GM19035 (cell line): Measurements from ENCODE around the gene PIGM.

ENCODE experiments used
- ATAC-seq: cut with Tn5 transposase; IDR thresholded peaks from one replicate; pipeline ENCODE4 v1.9.1; 2021; ENCODE audit not compliant: unreplicated experiment

Gene PIGM

GRCh38 chr1:159990005-159990404, 41.8 kb downstream of the PIGM start:
- ATAC-seq = no peak

GRCh38 chr1:159989581-159989980, 42.2 kb downstream of the PIGM start:
- ATAC-seq = no peak

- no peak for ATAC-seq
These were observed 43.8 kb downstream of the PIGM start for GRCh38 chr1:159988006-159988405.

- ATAC-seq = no peak
These were observed 44.6 kb downstream of the PIGM start for GRCh38 chr1:159987186-159987585.

- ATAC-seq = no peak
These were observed 45.3 kb downstream of the PIGM start for GRCh38 chr1:159986531-159986930.

GRCh38 chr1:159986093-159986492, 45.7 kb downstream of the PIGM start:
- no peak for ATAC-seq

- no peak for ATAC-seq
These were observed 46.3 kb downstream of the PIGM start for GRCh38 chr1:159985473-159985872.

GRCh38 chr1:159983681-159984080, 48.1 kb downstream of the PIGM start:
- no peak for ATAC-seq

- ATAC-seq = no peak
These were observed 49.5 kb downstream of the PIGM start for GRCh38 chr1:159982280-159982679.

GRCh38 chr1:159981351-159982055, 50.3 kb downstream of the PIGM start:
- no peak for ATAC-seq

GRCh38 chr1:159980786-159981185, 51.0 kb downstream of the PIGM start:
- ATAC-seq = no peak

- no peak for ATAC-seq
These were observed 51.7 kb downstream of the PIGM start for GRCh38 chr1:159980076-159980475.

GRCh38 chr1:159979257-159979656, 52.5 kb downstream of the PIGM start:
- ATAC-seq = no peak

GRCh38 chr1:159978107-159978398, 53.7 kb downstream of the PIGM start:
- ATAC-seq = no peak

- ATAC-seq = no peak
These were observed 54.3 kb downstream of the PIGM start for GRCh38 chr1:159977364-159978106.
